ENCODE measurements around the gene HIPK2.

The HIPK2 gene

DNA sequence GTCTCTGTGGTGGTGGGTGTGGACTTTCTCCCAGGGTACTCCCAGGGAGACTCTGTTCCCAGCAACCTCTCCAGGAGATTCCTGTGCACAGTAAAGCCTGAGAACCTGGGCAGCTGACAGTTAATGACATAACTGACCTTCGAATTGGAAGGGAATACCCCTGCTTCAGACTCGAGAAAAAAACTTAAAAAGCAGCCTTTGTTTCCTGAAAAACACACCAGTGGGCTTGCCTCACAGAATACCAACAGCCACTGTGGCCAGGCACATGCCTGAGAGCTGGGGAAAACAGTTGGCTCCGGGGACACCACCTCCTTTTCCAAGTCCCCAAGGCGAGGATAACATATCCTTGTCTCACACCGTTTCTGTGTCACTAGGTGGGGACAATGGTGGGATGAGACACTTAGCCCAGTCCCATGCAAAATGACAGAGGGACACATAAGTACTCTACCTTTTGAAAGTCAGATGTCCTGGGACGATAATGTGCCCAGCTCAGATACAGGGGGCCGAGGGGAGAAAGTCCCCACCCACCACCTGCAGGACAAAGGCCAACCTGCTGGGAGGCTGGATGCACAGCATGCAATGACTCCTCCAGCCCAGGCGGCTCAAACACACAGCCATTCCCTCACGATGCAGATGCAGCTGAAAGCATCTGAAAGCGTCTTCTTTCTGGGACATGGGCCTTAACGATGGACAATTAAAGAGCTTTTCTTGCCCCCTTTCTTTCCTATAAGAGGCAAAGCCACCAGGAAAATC lies 65.6 kb downstream of the HIPK2 start:
- Histone ChIP-seq H3K4me3 (IDR thresholded peaks at IDR 0.05; ENCODE audit: insufficient read depth, low read depth, low read length) (no peak overlapping the region), H3K4me1 (ENCODE audit: low read depth, poor library complexity, severe bottlenecking) (no peaks in the 10 kb centered on the region), H3K79me2 (ENCODE audit: insufficient read depth, low read depth) (0 out of 2 replicates have a peak, but pooled peaks cover 4% of the 10 kb centered on the region), H2AFZ (ENCODE audit: low read depth) (no peak overlapping the region), H3K9ac (no peak overlapping the region), H4K20me1 (ENCODE audit: insufficient read depth) (no peaks in the 10 kb centered on the region), H3K4me2 (no peak overlapping the region), H3K27ac (no peak overlapping the region), H3K27me3 (ENCODE audit: insufficient read depth, low read depth) (no peaks in the 10 kb centered on the region), H3K36me3 (ENCODE audit: insufficient read depth) (no peaks in the 10 kb centered on the region)
- TF ChIP-seq, protein P1, sequence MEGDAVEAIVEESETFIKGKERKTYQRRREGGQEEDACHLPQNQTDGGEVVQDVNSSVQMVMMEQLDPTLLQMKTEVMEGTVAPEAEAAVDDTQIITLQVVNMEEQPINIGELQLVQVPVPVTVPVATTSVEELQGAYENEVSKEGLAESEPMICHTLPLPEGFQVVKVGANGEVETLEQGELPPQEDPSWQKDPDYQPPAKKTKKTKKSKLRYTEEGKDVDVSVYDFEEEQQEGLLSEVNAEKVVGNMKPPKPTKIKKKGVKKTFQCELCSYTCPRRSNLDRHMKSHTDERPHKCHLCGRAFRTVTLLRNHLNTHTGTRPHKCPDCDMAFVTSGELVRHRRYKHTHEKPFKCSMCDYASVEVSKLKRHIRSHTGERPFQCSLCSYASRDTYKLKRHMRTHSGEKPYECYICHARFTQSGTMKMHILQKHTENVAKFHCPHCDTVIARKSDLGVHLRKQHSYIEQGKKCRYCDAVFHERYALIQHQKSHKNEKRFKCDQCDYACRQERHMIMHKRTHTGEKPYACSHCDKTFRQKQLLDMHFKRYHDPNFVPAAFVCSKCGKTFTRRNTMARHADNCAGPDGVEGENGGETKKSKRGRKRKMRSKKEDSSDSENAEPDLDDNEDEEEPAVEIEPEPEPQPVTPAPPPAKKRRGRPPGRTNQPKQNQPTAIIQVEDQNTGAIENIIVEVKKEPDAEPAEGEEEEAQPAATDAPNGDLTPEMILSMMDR (conservative IDR thresholded peaks at IDR 0.05; ENCODE audit: low read depth, low read length) = no peak

DNA sequence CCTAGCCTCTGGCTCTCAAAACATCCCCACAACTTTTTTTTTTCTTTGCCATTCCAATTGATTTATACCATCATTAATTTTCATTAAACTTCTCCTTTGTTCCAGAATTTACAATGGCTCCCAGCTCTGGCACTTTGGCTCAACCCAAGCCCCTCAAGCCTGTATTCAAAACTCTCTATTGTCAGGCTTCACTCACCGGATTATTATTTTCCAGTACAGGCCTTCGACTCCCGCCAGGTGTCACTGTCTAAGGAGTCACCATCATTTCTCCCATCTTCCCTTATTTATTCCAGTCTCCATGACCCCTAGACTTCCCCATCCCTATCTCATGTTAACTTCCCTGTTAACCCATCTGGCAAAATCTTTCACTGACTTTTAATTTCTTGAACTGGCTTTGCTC lies 67.8 kb downstream of the HIPK2 start:
- Histone ChIP-seq H3K27ac (no peak overlapping the region), H3K9ac (no peak overlapping the region), H3K27me3 (ENCODE audit: insufficient read depth, low read depth) (no peaks in the 10 kb centered on the region), H3K36me3 (ENCODE audit: insufficient read depth) (no peaks in the 10 kb centered on the region), H3K79me2 (ENCODE audit: insufficient read depth, low read depth) (0 out of 2 replicates have a peak, but pooled peaks cover 4% of the 10 kb centered on the region), H3K4me2 (no peak overlapping the region), H4K20me1 (ENCODE audit: insufficient read depth) (no peaks in the 10 kb centered on the region), H3K4me3 (IDR thresholded peaks at IDR 0.05; ENCODE audit: insufficient read depth, low read depth, low read length) (no peak overlapping the region), H2AFZ (ENCODE audit: low read depth) (no peak overlapping the region), H3K4me1 (ENCODE audit: low read depth, poor library complexity, severe bottlenecking) (no peaks in the 10 kb centered on the region)
- TF ChIP-seq, protein P1 (conservative IDR thresholded peaks at IDR 0.05; ENCODE audit: low read depth, low read length) = no peak

GRCh38 chr7:139709485-139709884 lies 68.3 kb downstream of the HIPK2 start:
- H3K79me2 ChIP-seq (ENCODE audit: insufficient read depth, low read depth) = 0 out of 2 replicates have a peak, but pooled peaks cover 4% of the 10 kb centered on the region

GRCh38 chr7:139708541-139708940 lies 69.3 kb downstream of the HIPK2 start:
- TF ChIP-seq, protein P1 (conservative IDR thresholded peaks at IDR 0.05; ENCODE audit: low read depth, low read length) = no peak
- Histone ChIP-seq H3K27ac (no peak overlapping the region), H4K20me1 (ENCODE audit: insufficient read depth) (no peaks in the 10 kb centered on the region), H3K4me3 (IDR thresholded peaks at IDR 0.05; ENCODE audit: insufficient read depth, low read depth, low read length) (no peak overlapping the region), H3K9ac (no peak overlapping the region), H3K4me1 (ENCODE audit: low read depth, poor library complexity, severe bottlenecking) (no peaks in the 10 kb centered on the region), H2AFZ (ENCODE audit: low read depth) (no peak overlapping the region), H3K36me3 (ENCODE audit: insufficient read depth) (no peaks in the 10 kb centered on the region), H3K79me2 (ENCODE audit: insufficient read depth, low read depth) (0 out of 2 replicates have a peak, but pooled peaks cover 4% of the 10 kb centered on the region), H3K4me2 (no peak overlapping the region), H3K27me3 (ENCODE audit: insufficient read depth, low read depth) (no peaks in the 10 kb centered on the region)

More at GRCh38 chr7:139709485-139709884, 68.3 kb downstream of the HIPK2 start:
- H3K27me3 ChIP-seq (ENCODE audit: insufficient read depth, low read depth) = no peaks in the 10 kb centered on the region
- H3K36me3 ChIP-seq (ENCODE audit: insufficient read depth) = no peaks in the 10 kb centered on the region
- H2AFZ ChIP-seq (ENCODE audit: low read depth) = no peak overlapping the region
- no peak overlapping the region for H3K27ac ChIP-seq
- no peak overlapping the region for H3K9ac ChIP-seq
- TF ChIP-seq, protein P1 (conservative IDR thresholded peaks at IDR 0.05; ENCODE audit: low read depth, low read length) = no peak
- H4K20me1 ChIP-seq (ENCODE audit: insufficient read depth) = no peaks in the 10 kb centered on the region
- H3K4me1 ChIP-seq (ENCODE audit: low read depth, poor library complexity, severe bottlenecking) = no peaks in the 10 kb centered on the region
- no peak overlapping the region for H3K4me3 ChIP-seq (IDR thresholded peaks at IDR 0.05; ENCODE audit: insufficient read depth, low read depth, low read length)
- H3K4me2 ChIP-seq = no peak overlapping the region

Measured in KMS-11 (cell line).